SK-N-SH (cell line): ENCODE measurements around the gene PTCD2. TPM values are rescaled to one million over a fixed set of nuclear protein-coding genes. Genes with fewer than 3 reads are reported as not detected.

ENCODE experiments used
- CTCF ChIA-PET: fragments of 300-600, 350-600 bp; formaldehyde crosslinking; extraction: SDS; loops from one replicate; lab custom pipeline; 2021; lab: Yijun Ruan, JAX
- POLR2A ChIA-PET: fragments of 350-600 bp; sonication (Branson Sonifier 250); formaldehyde crosslinking; extraction: SDS; loops from one replicate; lab custom pipeline; 2020; ENCODE audit warnings: antibody characterized with exemption, inconsistent platforms; lab: Yijun Ruan, JAX
- DNase-seq: peaks from one replicate; pipeline ENCODE4 v3.0.0; 2012
- H2AFZ ChIP-seq: fragments of 200-600 bp; sonication (generic); 2 replicates; pipeline ENCODE4 v1.8.1; 2016; ENCODE audit warnings: antibody characterized with exemption, mild to moderate bottlenecking, low read depth
- H3F3A ChIP-seq: fragments of 200-600 bp; sonication (generic); replicated peaks from 2 replicates; pipeline ENCODE3; 2016; ENCODE audit warnings: antibody characterized with exemption, mild to moderate bottlenecking; ENCODE audit not compliant: insufficient read depth
- H3K27ac ChIP-seq, 2 experiments: fragments of 200-500 bp in 1 of 2; fragments of 200-600 bp in 1 of 2; sonication (Bioruptor generic) in 1 of 2; sonication (generic), shearing (Covaris generic) in 1 of 2; 2 replicates each; pipeline versions ENCODE4 v1.5.1 to v1.6.1; 2014 to 2016; ENCODE audit warnings: low read depth in 2 of 2, inconsistent platforms in 1 of 2, low read length in 1 of 2, mild to moderate bottlenecking in 1 of 2, mixed read lengths in 1 of 2
- H3K27me3 ChIP-seq: fragments of 200-600 bp; sonication (generic), shearing (Covaris generic); 2 replicates; pipeline ENCODE4 v1.6.1; 2016; ENCODE audit warnings: mixed run types; ENCODE audit not compliant: insufficient read depth
- H3K36me3 ChIP-seq, 2 experiments: fragments of 200-500 bp in 1 of 2; fragments of 200-600 bp in 1 of 2; sonication (Bioruptor generic) in 1 of 2; sonication (generic) in 1 of 2; replicated peaks in 1 of 2; 2 replicates each; pipeline versions ENCODE3 to v1.5.1; 2014 to 2016; ENCODE audit warnings: low read length in 1 of 2, mild to moderate bottlenecking in 1 of 2; ENCODE audit not compliant: insufficient read depth in 2 of 2, control insufficient read depth in 1 of 2
- H3K4me1 ChIP-seq, 2 experiments: fragments of 200-500 bp in 1 of 2; fragments of 200-600 bp in 1 of 2; sonication (Bioruptor generic) in 1 of 2; sonication (generic), shearing (Covaris generic) in 1 of 2; 2 replicates each; pipeline versions ENCODE4 v1.5.1 to v1.6.1; 2014 to 2016; ENCODE audit warnings: low read depth in 1 of 2, low read length in 1 of 2, mixed run types in 1 of 2; ENCODE audit not compliant: insufficient read depth in 2 of 2, control insufficient read depth in 1 of 2
- H3K4me2 ChIP-seq: fragments of 200-600 bp; sonication (generic), shearing (Covaris generic); 2 replicates; pipeline ENCODE4 v1.6.1; 2017; ENCODE audit warnings: mixed run types
- H3K4me3 ChIP-seq, 2 experiments: fragments of 200-500 bp in 1 of 2; fragments of 200-600 bp in 1 of 2; sonication (Bioruptor generic) in 1 of 2; sonication (generic), shearing (Covaris generic) in 1 of 2; 2 replicates each; pipeline versions ENCODE4 v1.5.1 to v1.8.1; 2014 to 2016; ENCODE audit warnings: low read depth in 2 of 2, inconsistent platforms in 1 of 2, low read length in 1 of 2, mild to moderate bottlenecking in 1 of 2, mixed read lengths in 1 of 2, moderate library complexity in 1 of 2
- H3K79me2 ChIP-seq: fragments of 200-600 bp; sonication (generic); 2 replicates; pipeline ENCODE4 v1.8.1; 2017; ENCODE audit warnings: mild to moderate bottlenecking; ENCODE audit not compliant: insufficient read depth
- H3K9ac ChIP-seq: fragments of 200-600 bp; sonication (generic); 2 replicates; pipeline ENCODE4 v1.6.1; 2017; ENCODE audit warnings: mixed run types
- H3K9me2 ChIP-seq: fragments of 200-600 bp; sonication (generic); 2 replicates; pipeline ENCODE4 v1.6.1; 2017; ENCODE audit warnings: mixed run types
- H3K9me3 ChIP-seq: fragments of 200-600 bp; sonication (generic); 2 replicates; pipeline ENCODE4 v1.6.1; 2017; ENCODE audit warnings: mixed run types, mild to moderate bottlenecking, moderate library complexity
- H4K20me1 ChIP-seq: fragments of 200-600 bp; sonication (generic); 2 replicates; pipeline ENCODE4 v1.6.1; 2017; ENCODE audit warnings: mild to moderate bottlenecking, mixed run types; ENCODE audit not compliant: insufficient read depth
- CHD2 ChIP-seq: fragments of 150-350 bp; IDR thresholded peaks from 2 replicates; pipeline ENCODE4 v1.6.1; 2018; ENCODE audit warnings: low read length; ENCODE audit not compliant: partially characterized antibody
- CTCF ChIP-seq: fragments of 200-600 bp; sonication (generic); IDR thresholded peaks from 2 replicates; pipeline ENCODE4 v1.6.1; 2017; ENCODE audit warnings: antibody characterized with exemption, mild to moderate bottlenecking, moderate library complexity
- EP300 ChIP-seq, 2 experiments: IDR thresholded peaks; 2 replicates each; pipeline versions ENCODE4 v1.4.0 to v1.6.1; 2012; ENCODE audit warnings: borderline replicate concordance in 1 of 2, low read depth in 1 of 2, low read length in 1 of 2
- JUND ChIP-seq: IDR thresholded peaks from 2 replicates; pipeline ENCODE4 v1.4.0; 2012
- MEF2A ChIP-seq: IDR thresholded peaks from 2 replicates; pipeline ENCODE4 v1.4.0; 2012; ENCODE audit warnings: low read depth, borderline replicate concordance
- NFIC ChIP-seq: IDR thresholded peaks from 2 replicates; pipeline ENCODE4 v1.4.0; 2012; ENCODE audit warnings: borderline replicate concordance
- NRF1 ChIP-seq: IDR thresholded peaks from 2 replicates; pipeline ENCODE4 v1.6.1; 2012; ENCODE audit warnings: low read depth, mild to moderate bottlenecking, low read length
- PBX3 ChIP-seq: IDR thresholded peaks from 2 replicates; pipeline ENCODE4; 2012
- POLR2AphosphoS5 ChIP-seq: IDR thresholded peaks from 2 replicates; pipeline ENCODE4 v1.6.1; 2012; ENCODE audit warnings: low read depth, low read length
- RAD21 ChIP-seq: IDR thresholded peaks from 2 replicates; pipeline ENCODE4 v1.6.1; 2012; ENCODE audit warnings: mild to moderate bottlenecking, low read length
- RCOR1 ChIP-seq: fragments of 150-350 bp; IDR thresholded peaks from 2 replicates; pipeline ENCODE4 v1.6.1; 2017; ENCODE audit warnings: antibody characterized with exemption, low read length
- REST ChIP-seq: IDR thresholded peaks from 2 replicates; pipeline ENCODE4 v1.6.1; 2012; ENCODE audit warnings: mild to moderate bottlenecking, low read depth, low read length, moderate library complexity
- RXRA ChIP-seq: IDR thresholded peaks from 2 replicates; pipeline ENCODE4 v1.4.0; 2012; ENCODE audit warnings: low read depth, mild to moderate bottlenecking, borderline replicate concordance
- TAF1 ChIP-seq: IDR thresholded peaks from 2 replicates; pipeline ENCODE4 v1.6.1; 2012; ENCODE audit warnings: low read depth, mild to moderate bottlenecking, low read length, moderate library complexity, borderline replicate concordance
- TCF12 ChIP-seq: IDR thresholded peaks from 2 replicates; pipeline ENCODE4 v1.4.0; 2012
- TEAD4 ChIP-seq: IDR thresholded peaks from 2 replicates; pipeline ENCODE4 v1.4.0; 2012; ENCODE audit warnings: mild to moderate bottlenecking, borderline replicate concordance; ENCODE audit not compliant: insufficient read depth
- USF1 ChIP-seq: IDR thresholded peaks from 2 replicates; pipeline ENCODE4 v1.4.0; 2012; ENCODE audit warnings: low read depth, borderline replicate concordance
- ZBTB33 ChIP-seq: IDR thresholded peaks from 2 replicates; pipeline ENCODE4 v1.4.0; 2012; ENCODE audit warnings: low read depth, borderline replicate concordance
- WGBS: methylation state at CpG from one replicate; pipeline ENCODE4 v1.1.6; 2017; ENCODE audit warnings: low lambda C conversion rate; 5-methylcytosine and 5-hydroxymethylcytosine counted together
- polyA plus RNA-seq, 3 experiments: library from polyadenylated mRNA; depleted of rRNA; stranded (reverse); fragments of >200 nt; gene quantifications; 2 replicates each; pipeline ENCODE4 v1.2.3, GENCODE V29; 2012

Gene PTCD2
- polyA plus RNA-seq, 1 of the 3 experiments (the other 2 are of a cell fraction): 6.7 TPM

- no peak for DNase-seq
- no peaks in the 10 kb centered on the region for H3K9me3 ChIP-seq
- no peaks in the 10 kb centered on the region for H3K27me3 ChIP-seq
- H3K79me2 ChIP-seq: no peaks in the 10 kb centered on the region
- no peak for TF ChIP-seq REST
- no peak for TF ChIP-seq MEF2A
- TF ChIP-seq NRF1: no peak
- TF ChIP-seq CHD2: no peak
- no peak for TF ChIP-seq PBX3
- TF ChIP-seq TAF1: no peak
- no peak for TF ChIP-seq JUND
- TF ChIP-seq USF1: no peak
- no peak for TF ChIP-seq TCF12
- no peak for TF ChIP-seq CTCF
- TF ChIP-seq NFIC: no peak
- TF ChIP-seq RCOR1: no peak
- TF ChIP-seq EP300 (IDR thresholded peaks at IDR 0.05; ENCODE audit: borderline replicate concordance in 1 of 2, low read depth in 1 of 2, low read length in 1 of 2): no peak
- TF ChIP-seq TEAD4: no peak
- TF ChIP-seq ZBTB33: no peak
- no peak for TF ChIP-seq RAD21
- no peak for TF ChIP-seq POLR2AphosphoS5
- no peak for TF ChIP-seq RXRA
- TF ChIP-seq, all 33 proteins: peak for 0
- Histone ChIP-seq H3K4me2 (no peak overlapping the region), H3K36me3 (no peaks in the 10 kb centered on the region), H3F3A (peaks cover 6% of the 10 kb centered on the region), H3K27ac (no peak overlapping the region), H2AFZ (no peak overlapping the region), H4K20me1 (no peaks in the 10 kb centered on the region), H3K9me2 (no peaks in the 10 kb centered on the region), H3K4me3 (no peak overlapping the region), H3K9ac (no peak overlapping the region), H3K4me1 (peaks cover 0 to 13% of the 10 kb centered on the region in 2 experiments; a peak in 2 of 4 replicates)
- ChIA-PET CTCF (interaction anchor here (1.3 to 4.0 kb wide), 2 partner anchors 11 to 14 kb away, joined by 4 to 24 read pairs; no protein-coding TSS in a partner anchor), POLR2A (no interaction called here)
- WGBS: 96% methylated on average over 7 of the region's 7 CpGs
Measured at GRCh38 chr5:72380492-72381274, 60.5 kb downstream of the PTCD2 start.
